GM19023 (cell line): ENCODE data around the gene TMEM184B.

Experiments used
- ATAC-seq: cut with Tn5 transposase; IDR thresholded peaks from one replicate; pipeline ENCODE4 v1.9.1; 2021; ENCODE audit warnings: mild to moderate bottlenecking, moderate library complexity; ENCODE audit not compliant: unreplicated experiment

TMEM184B gene

DNA sequence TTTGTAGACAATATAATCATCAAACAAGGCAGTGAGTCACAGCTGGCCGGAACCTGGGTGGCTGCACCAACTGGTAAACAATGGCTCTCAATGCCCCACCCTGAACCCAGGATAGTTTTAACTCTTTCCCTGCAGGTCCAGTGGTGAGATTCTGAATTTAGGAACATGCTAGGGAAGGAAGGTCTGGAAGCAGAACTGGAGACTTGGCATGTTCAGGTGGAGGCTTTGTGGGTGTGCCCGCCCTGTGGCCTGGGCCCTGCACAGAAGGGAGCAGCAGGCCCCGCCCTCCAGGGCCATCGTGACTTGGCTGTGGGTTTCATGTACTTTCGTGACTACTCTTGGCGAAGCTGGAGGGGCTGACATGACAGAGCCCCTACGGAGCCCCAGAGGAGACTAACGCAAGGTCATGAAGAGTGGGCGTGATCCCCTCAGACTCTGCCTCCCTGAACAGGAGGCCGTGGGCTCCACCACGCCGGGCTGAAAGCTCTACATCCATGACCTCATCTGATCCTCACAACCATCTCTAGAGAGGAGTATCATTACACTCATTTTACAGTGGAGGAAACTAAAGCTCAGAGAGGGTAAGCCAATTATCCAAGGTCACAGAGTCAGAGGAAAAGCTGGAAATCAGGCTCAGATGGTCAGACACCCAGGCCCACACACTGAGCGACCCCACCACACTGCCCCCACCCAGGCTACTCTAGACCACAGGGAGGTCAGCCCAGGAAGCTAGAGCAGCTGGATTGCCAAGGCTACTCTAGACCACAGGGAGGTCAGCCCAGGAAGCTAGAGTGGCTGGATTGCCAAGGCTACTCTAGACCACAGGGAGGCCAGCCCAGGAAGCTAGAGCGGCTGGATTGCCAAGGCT lies 43.7 kb downstream of the TMEM184B start:
- no peak for ATAC-seq

DNA sequence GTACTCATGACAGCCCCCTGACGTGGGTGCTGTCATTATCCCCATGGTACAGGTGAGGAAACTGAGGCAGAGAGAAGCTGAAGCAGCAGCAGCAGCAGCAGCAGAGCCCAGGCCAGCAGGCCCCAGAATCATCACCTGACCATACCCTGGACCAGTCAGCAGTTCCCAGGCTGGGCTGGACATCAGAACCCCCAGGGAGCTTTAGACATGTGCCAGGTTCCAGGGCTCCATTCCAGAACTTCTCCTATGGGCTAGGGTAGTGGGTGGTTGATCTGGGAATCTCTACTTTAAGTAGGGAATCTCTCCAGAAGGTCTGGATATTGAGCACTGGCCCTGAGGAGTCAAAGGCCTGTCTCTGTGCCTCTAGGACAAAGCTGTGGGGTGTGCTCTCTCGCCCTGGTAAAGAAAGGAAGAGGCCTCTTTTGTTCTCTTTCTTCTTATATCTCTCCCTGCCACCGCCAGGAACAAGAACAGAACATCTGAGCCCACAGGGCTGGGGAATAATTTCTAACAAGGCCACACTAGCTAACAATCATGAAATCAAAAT lies 44.4 kb downstream of the TMEM184B start:
- no peak for ATAC-seq

DNA sequence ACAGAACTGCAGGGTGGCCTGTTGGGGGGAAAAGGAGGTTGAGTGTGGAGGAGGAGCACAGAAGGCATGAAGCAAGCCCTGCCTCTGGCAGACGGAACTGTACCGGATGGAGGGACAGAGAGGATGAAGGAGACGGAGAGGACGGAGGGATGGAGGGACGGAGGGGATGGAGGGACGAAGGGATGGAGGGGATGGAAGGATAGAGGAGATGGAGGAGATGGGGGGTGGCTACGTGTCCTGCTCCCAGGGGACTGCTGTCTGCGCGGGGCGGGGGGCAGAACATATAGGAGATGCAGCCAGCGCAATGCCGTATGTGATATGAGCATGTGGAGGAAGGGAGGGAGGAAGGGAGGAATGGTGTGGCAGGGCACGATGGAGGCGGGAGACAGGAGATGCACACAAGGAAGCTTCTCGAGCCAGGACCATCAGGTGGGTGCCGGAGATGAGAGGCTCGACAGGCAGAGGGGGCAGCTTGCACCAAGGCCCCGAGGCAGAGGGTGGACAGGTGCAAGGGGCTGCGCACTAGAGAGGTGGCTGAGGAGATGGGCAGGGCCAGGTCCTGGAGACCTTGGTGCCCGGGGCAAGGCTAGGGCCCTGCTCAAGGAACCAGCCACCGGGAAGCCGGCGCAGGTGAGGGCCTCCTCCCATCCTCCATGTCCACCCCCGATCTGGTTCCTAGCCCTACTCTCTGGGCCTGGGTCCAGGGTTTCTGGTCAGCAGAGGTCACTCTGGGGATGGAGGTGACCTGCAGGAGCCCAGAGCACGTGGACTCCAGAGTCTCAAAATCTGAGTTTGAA lies 45.8 kb downstream of the TMEM184B start:
- no peak for ATAC-seq

DNA sequence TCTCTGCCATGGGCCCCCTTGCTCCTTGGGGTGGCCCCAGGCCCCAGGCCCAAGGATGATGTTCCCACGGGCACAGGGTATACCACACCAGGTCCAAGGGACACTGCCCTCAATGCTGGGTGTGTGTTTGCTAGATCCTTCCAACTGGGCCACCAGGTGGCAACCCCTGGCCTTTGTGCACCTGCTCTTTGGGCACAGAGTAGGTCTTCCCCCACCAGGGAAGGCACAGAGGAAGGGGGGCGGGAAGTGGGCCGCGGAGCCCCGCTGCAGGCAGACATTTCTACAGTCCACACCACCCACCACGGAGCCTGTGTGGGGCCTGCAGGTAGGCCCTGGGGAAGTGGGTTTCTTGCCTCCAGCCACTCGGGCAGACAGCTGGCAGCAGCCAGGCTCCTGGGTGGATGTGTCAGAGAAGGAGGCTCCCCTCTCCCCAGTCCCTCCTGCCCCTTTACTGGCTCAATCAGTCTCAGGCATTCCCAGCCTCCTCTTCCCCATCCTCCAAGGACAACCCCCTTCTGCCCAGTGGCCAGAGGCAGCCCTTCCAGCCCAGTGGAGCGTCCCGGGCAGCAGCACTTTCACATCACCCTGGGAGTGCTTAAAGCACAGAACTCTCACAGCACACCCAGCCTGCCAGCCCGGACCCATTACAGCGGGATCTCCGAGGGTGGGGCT lies 49.4 kb downstream of the TMEM184B start:
- ATAC-seq = no peak

DNA sequence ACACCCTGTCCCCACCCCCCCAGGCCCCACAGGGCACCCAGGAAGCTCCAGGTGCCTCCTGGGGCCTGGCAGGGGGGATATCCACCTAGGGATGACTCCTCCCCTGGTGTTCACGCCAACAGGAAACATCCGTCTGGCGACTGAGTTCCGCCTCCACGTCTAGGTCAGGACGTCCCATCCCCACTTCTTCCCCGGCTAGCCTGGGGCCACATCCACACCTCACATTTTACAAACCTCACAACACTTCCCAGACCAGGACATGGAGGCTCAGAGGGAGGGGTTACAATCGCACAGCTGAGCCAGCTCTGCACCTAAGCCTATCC lies 50.1 kb downstream of the TMEM184B start:
- no peak for ATAC-seq

DNA sequence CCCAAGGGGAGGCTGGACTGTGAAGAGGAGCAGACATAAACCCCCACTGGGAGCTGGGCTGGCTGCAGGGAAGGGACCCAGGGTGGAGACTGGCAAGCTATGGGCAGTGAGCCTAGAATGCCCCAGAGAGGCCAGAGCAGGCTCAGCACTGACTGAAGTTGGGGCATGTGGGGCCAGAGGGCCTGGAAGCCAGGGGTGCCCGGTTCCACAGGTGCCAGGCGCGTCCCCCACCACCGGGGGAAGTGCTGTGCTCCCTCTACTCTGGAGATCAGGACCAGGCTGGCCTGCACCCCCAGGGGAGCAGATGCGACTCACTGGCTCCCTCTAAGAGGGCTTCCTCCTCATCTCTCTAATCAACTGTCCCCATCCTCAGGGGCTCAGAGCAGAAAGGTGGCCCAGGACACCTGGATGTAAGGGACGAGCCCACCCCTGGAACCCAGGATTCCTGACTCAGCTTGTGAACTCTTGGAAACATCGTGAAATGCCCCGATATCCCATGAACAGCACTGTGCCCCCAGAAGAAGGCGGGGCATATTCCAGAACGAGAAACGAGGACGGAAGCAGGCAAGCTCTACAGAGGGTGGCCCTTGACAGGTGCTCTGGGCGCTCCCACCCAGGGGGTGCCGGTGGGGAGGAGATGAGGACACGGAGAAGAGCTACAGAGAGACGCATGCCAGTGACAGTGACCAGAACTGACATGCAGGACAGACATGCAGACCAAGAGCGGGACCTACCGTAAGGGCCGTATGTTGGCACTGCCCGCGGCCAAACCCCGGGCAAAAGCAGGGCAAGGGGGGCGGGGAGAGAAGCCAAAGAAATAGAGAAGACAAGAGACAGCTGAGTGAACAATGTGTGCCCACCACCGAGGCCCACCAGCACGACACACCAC lies 50.7 kb downstream of the TMEM184B start:
- no peak for ATAC-seq

DNA sequence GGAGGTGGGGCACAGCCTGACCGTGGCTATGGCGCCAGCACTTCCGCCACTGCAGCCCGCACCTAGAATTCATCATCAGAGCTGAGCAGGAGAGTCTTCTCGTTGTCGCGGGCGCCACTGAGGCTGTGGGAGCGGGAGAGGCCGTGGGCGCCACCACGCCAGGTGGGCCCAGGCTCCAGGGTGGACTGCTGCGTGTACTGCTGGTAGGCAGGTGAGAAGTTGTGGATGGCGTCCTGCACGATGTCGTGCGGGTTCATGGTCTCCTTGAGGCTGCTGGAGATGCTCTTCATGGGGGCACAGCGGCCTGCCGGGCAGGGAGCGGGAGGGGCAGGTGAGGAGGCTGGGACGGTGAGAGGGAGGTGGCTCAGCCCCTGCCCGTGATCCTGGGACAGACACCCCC lies 51.4 kb downstream of the TMEM184B start:
- no peak for ATAC-seq

DNA sequence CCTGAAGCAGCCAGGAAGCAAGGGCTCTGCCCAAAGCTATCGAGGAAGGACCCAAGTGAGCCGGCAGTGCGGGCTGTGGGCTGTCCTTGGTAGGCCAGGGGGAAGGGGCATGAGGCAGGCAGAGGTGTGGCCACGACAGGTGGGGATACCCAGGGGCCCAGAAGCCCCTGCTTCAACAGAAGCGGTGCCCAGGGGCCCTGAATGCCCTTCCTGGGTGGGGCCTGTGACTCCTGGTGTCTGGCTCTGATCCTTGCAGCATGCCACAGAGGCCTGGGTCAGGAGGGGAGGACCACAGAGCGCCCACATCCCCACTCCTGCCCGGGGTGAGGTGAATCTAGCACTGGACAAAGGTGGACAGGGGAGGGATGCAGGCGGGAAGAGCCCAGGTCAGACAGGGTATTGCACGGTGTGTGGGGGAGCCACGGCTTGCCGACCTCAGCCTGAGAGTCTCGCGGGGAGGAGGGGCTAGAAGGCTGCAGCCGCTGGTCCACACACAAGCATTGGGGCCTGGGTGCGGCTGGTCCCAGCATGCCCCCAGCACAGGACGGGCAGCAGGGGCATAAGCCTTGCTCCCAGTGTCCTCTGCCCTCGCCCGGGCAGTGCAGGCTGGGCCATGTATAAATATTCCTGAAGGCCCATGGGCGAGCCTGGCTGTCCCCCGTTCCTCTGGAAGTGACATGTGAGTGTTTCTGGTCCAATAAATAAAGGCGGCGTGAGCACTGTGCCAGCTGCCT lies 52.0 kb downstream of the TMEM184B start:
- ATAC-seq = no peak

DNA sequence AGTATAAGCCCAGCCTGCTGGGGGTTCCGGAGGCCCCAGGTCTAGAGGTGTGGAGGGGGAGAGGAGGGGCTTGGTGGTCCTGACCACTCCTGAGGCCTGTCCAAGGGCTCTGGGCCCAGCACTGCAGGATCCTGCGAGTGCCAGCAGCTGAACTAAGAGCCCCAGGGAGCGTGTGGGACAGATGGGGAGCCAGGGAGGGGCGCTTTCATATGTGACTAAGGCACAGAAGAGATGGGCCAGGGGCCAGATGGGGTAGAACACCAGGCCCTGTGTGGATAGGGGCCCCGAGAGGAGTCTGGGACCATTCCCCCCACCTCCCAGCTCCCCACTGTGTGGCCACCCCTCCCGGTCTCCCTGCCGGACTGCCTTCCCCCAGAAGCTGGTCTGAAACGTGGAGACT lies 52.6 kb downstream of the TMEM184B start:
- ATAC-seq = no peak

DNA sequence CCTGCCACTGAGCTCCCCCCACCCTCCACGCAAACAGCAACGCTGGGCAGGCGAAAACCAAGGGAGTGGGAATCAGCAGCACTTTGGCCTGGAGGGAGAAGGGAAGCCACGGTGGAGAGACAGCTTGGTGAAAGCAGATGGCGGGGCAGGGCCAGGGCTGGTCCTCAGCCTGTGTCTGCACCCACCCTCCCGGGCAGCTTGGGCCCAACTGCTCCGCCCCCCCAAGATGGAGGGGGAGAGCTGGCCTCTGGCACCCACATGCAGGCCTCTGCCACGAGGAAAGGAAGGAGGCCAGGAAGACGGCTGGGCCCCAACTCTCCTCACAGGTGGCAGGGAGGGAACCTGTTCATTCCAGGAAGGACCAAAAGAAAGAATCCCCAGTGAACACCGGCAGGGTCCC lies 53.2 kb downstream of the TMEM184B start:
- no peak for ATAC-seq

DNA sequence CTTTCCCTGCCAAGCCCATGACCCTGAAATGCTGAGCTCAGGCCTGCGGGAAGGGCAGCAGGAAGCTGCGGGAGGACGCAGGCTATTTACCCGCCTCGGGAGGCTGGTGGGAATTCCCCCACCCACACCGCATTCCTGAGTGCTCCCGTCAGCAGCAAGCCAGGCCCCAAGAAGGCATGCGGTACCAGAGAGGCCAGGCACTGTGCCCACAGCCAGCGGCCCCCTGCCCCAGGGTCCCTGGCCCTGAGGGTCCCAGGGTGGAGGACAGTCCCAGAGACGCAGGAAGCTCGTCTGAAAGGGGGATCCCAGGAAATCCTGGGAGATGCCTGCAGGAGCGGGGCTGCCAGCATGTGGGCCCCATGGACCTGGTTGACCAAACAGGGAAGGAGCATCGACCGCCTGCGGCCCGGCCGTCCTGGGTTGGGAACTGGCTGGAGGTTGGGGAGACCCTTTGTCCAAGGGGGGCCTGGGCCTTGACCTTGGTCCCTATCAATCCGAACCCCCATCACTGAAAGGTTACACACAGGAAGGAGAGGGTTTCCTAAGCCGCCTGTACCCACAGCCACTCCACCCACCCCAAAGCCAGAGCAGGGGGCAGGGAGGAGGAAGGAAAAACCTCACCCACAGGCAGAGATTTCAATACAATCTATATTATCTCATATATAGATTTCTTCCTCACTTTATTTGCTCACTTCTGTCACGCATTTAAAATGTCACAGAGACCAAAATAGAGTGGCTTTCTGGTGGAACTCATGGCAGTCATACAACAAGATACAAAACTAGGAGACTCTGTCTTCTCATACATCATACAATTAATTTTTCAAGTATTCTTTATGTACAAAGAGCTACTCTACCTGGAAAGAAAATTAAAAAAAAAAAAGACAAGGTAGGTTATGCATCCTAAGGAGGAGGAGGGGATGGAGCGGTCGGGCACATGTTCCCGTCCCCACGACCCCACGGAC lies 53.9 kb downstream of the TMEM184B start:
- no peak for ATAC-seq

DNA sequence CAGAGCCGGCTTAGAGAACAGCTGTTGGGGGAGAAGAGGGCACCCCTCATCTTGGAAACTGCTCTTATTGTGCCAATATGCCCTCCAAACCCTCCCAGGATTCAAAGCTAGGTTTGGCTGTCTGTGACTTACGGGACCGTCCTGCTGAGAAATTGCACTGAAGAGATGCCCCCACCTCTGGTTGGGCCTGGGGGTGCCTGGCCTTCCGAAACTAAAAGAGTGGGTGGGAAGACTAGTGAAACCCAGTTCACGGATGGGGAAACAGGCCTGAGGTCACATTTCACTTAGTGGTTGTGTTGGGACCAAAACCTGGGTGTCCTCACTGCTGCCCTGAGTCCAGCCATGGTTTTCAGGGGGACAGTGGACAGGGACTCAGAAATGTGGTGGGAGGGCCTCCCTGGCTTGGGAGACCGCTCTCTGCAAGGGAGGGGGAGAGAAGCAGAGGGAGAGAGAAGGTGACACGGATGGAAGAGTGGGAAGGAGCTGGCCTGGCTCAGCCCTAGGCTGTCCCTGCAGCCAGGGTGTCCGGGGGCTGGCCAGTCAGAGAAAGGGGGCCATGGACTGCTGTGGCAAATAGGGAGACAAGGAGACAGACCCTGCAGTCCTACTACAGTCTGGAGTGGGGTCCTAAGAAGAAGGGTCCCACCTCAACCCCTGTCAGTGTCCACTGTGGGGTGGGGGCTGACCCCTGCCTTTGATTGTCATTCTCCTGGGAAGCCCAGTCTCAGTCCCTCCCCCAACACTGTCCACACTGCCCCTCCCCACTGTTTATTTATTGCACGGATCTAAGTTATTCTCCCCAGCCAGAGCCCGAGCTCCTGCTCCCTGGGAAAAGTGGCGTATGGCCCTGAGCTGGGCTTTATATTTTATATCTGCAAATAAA lies 57.4 kb downstream of the TMEM184B start:
- ATAC-seq = no peak

DNA sequence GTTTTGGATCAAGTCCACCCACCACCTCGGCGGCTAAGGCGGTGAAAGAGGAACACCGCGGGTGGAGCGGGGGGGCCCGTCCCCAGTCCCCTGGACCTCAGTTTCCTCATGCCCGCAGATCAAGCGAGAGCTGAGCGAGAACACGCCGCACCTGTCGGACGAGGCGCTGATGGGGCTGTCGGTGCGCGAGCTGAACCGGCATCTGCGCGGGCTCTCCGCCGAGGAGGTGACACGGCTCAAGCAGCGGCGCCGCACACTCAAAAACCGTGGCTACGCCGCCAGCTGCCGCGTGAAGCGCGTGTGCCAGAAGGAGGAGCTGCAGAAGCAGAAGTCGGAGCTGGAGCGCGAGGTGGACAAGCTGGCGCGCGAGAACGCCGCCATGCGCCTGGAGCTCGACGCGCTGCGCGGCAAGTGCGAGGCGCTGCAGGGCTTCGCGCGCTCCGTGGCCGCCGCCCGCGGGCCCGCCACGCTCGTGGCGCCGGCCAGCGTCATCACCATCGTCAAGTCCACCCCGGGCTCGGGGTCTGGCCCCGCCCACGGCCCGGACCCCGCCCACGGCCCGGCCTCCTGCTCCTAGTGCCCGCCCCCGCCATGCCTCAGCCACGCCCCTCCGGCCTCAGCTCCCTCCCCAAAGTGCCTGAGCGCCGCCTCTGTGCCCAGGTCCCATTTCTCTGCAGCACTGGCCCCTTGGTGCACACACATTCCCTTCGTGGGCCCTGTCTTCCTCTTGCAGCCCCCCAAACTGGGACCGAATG lies 58.3 kb downstream of the TMEM184B start:
- peak; percentile 48 for ATAC-seq

DNA sequence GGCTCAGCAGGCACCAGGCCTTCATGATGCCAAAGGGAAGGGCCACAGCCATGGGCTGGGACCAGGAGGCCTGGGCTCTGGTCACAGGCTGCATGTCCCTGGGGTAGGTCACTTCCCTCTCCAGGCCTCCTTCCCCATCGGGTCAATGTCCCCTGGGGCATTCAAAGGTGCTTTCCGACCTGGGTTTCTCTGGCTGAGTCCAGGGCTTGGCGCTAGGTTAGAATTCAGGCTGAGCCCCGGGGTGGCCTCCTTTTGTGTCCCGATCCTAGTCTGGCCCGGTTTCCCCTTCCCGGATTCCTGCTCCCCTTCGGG lies 58.9 kb downstream of the TMEM184B start:
- peak; percentile 34 for ATAC-seq

DNA sequence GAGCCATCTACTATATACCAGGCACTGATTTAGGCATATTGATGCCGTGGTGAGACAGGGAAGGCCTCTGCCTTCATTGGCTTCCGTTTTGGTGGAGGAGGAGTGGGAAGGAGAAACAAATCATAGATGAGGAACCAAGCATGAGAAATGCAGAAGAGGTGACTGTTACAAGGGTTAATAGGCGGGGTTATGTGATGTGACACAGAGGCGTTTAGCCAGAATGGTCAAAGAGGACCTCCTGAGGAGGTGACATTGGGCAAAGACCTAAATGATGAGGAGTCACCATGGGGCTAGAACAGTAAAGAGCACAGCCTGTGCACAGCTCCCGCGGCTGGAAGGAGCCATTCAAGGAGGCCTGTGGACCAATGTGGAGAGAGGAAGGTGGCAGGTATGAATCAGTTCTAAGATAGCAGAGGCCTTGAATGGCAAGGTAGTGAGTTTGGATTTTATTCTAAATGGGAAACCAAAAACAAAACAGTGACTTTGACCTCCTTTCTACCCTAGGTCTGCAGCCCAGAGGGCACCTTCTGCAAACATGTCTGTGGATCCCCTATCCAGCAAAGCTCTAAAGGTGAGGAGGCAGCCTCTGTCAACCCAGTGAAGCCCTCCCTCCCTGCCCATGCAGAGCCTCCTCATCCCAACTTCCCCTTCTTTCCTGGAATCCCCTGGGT lies 59.4 kb downstream of the TMEM184B start:
- ATAC-seq = no peak

DNA sequence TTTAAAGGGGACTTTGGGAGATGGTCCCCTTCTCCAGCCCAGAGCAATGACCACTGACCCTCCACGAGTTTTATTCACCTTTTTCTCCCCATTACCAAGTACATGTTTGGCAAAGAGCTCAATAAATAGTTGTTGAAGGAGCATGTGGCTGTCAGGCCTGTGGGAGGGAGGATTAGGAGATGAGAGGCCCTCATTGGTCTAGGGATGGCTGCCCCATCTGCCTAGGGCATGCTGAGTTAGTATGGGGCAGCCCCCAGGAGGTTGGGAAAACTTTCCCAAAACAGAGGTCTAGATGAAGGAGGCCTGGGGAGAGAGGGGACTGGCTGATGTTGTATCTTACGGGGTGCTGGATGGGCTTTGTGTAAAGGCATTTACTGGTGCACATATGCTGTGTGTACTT lies 60.4 kb downstream of the TMEM184B start:
- ATAC-seq = no peak

DNA sequence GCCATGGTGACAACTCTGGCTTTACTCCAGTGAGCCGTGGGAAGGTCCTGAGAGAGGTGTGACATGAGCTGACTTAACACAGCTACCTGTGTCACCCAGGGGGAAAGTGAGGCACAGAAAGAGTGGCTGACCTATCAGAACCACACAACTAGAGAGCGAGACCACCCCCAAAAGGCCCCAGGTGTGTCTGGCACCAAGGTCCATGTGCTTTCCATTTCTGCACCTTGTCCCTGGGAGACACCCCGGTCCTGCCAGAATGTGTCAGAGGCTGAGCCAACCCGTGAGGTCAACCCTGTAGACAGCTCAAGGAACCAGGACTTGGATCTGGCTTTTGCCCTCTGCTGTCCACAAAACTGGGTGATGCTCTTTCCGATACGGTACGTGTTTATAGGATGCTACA lies 61.3 kb downstream of the TMEM184B start:
- no peak for ATAC-seq
